PC-3 (cell line): ENCODE data around the gene EREG. TPM values are rescaled to one million over a fixed set of nuclear protein-coding genes. Genes with fewer than 3 reads are reported as not detected.
A peak's percentile ranks its signal among the peaks of the same experiment; 100 is the strongest.

Experiments
- ATAC-seq: fragments of 200-7000 bp; cut with Tn5 transposase; 2 replicates; pipeline ENCODE4 v1.9.1; 2020; ENCODE audit warnings: mild to moderate bottlenecking, moderate library complexity
- BruUV-seq: library from RNA; stranded (reverse); fragments of 400-500 nt; replicated peaks from 2 replicates; lab custom pipeline; 2021; lab: Mats Ljungman, UMichigan
- CTCF ChIA-PET: fragments of 300-600 bp; sonication (Branson Sonifier 250); formaldehyde crosslinking; loops from one replicate; lab custom pipeline; 2022; ENCODE audit warnings: antibody characterized with exemption; lab: Charles Lee
- POLR2A ChIA-PET: fragments of 300-600 bp; sonication (Branson Sonifier 250); formaldehyde crosslinking; loops from one replicate; lab custom pipeline; 2022; ENCODE audit warnings: antibody characterized with exemption; ENCODE audit not compliant: unreplicated experiment; lab: Charles Lee
- DNase-seq: peaks from one replicate; pipeline ENCODE4 v3.0.0-alpha.2; 2015
- H2AFZ ChIP-seq: fragments of 300-600 bp; sonication (generic); 2 replicates; pipeline ENCODE4 v1.6.0; 2016; ENCODE audit warnings: antibody characterized with exemption, low read length
- H3F3A ChIP-seq: fragments of 300-600 bp; sonication (generic); one replicate; pipeline ENCODE4 v1.6.0; 2017; ENCODE audit warnings: antibody characterized with exemption, low read length, control low read depth, mild to moderate bottlenecking; ENCODE audit not compliant: unreplicated experiment
- H3K27ac ChIP-seq: fragments of 300-600 bp; sonication (generic); 2 replicates; pipeline ENCODE4 v1.5.1; 2016; ENCODE audit warnings: mild to moderate bottlenecking, low read length
- H3K27me3 ChIP-seq: fragments of 300-600 bp; sonication (generic); 2 replicates; pipeline ENCODE4 v1.6.1; 2016; ENCODE audit warnings: low read length, mixed read lengths
- H3K36me3 ChIP-seq: fragments of 300-600 bp; sonication (generic); 2 replicates; pipeline ENCODE4 v1.6.1; 2016; ENCODE audit warnings: low read depth, mixed run types, low read length, mixed read lengths
- H3K4me1 ChIP-seq: fragments of 300-600 bp; sonication (generic); 2 replicates; pipeline ENCODE4 v1.5.1; 2016; ENCODE audit warnings: low read length; ENCODE audit not compliant: insufficient read depth
- H3K4me2 ChIP-seq: fragments of 300-600 bp; sonication (generic); 2 replicates; pipeline ENCODE4 v1.6.0; 2016; ENCODE audit warnings: low read length
- H3K4me3 ChIP-seq: fragments of 300-600 bp; sonication (generic); 2 replicates; pipeline ENCODE4 v1.5.1; 2016; ENCODE audit warnings: mild to moderate bottlenecking, low read length, mixed read lengths
- H3K79me2 ChIP-seq: fragments of 300-600 bp; sonication (generic); 2 replicates; pipeline ENCODE4 v1.6.1; 2017; ENCODE audit warnings: low read length, mixed read lengths
- H3K9ac ChIP-seq: fragments of 300-600 bp; sonication (generic); 2 replicates; pipeline ENCODE4 v1.6.0; 2016; ENCODE audit warnings: mild to moderate bottlenecking, low read length
- H3K9me2 ChIP-seq: fragments of 300-600 bp; sonication (generic); replicated peaks from 2 replicates; pipeline ENCODE4 v1.6.1; 2016; ENCODE audit warnings: mixed run types, low read length, mixed read lengths
- H3K9me3 ChIP-seq: fragments of 300-600 bp; sonication (generic); 2 replicates; pipeline ENCODE4 v1.6.1; 2016; ENCODE audit warnings: low read length, mixed read lengths
- H4K20me1 ChIP-seq: fragments of 300-600 bp; sonication (generic); 2 replicates; pipeline ENCODE4 v1.6.1; 2016; ENCODE audit warnings: low read length, mixed read lengths
- CTCF ChIP-seq: fragments of 300-600 bp; sonication (generic); conservative IDR thresholded peaks from 2 replicates; pipeline ENCODE4 v1.5.1; 2017; ENCODE audit warnings: antibody characterized with exemption, low read depth, mild to moderate bottlenecking, low read length
- EZH2 ChIP-seq: fragments of 300-600 bp; sonication (generic); IDR thresholded peaks from one replicate; pipeline ENCODE4 v1.6.1; 2017; ENCODE audit warnings: antibody characterized with exemption, mild to moderate bottlenecking, low read length; ENCODE audit not compliant: unreplicated experiment
- EZH2phosphoT487 ChIP-seq: fragments of 300-600 bp; sonication (generic); IDR thresholded peaks from 2 replicates; pipeline ENCODE4 v1.6.1; 2018; ENCODE audit warnings: mild to moderate bottlenecking, antibody characterized with exemption, low read length, borderline replicate concordance
- intact Hi-C: fragments of 100-400 bp; cut with micrococcal nuclease; formaldehyde crosslinking; loops from 2 replicates; pipeline ENCODE4 v1.9.0; 2023
- total RNA-seq: library from RNA; depleted of rRNA; stranded (reverse); fragments of >200 nt; gene quantifications from 2 replicates; pipeline ENCODE4 v1.2.3, GENCODE V29; 2014

Gene EREG
- total RNA-seq, 1 experiment from 2014 or later: 2.2 TPM

DNA sequence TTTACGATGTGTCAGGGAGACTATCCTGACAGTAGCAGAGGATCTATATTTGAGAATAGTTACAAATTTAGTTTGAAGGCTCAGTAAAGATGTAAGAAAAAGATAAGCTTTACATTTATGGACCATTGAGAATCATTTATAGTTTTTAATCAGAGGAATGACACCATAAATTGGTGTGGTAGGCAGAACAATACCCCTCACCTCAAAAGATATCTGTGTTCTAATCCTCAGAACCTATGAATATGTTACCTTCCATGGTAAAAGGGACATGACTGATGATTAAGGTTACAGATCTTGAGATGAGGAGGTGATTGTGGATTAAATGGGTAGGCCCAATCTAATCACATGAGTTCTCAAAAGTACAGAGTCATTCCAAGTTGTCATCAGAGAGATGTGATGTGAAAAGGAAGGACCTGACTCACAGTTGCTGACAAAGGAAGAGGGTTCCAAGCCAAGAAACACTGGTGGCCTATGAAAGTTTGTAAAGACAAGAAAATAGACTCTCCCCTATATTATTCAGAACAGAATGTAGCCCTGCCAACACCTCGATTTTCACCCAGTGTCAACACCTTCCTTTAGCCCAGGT is 27.0 kb downstream of the EREG start:
- ChIA-PET CTCF (no interaction called here), POLR2A (no interaction called here)
- DNase-seq (peak; percentile 26), ATAC-seq (no peak)
- H3K9me2 ChIP-seq: no peaks in the 10 kb centered on the region
- H4K20me1 ChIP-seq: no peaks in the 10 kb centered on the region
- H3K9ac ChIP-seq: no peak overlapping the region
- intact Hi-C loops: no loop called here
- no peaks in the 10 kb centered on the region for H3K79me2 ChIP-seq
- H3K36me3 ChIP-seq: no peaks in the 10 kb centered on the region
- H2AFZ ChIP-seq: no peak overlapping the region
- no peak overlapping the region for H3K4me2 ChIP-seq
- no peaks in the 10 kb centered on the region for H3K27me3 ChIP-seq
- H3K9me3 ChIP-seq: no peaks in the 10 kb centered on the region
- peaks cover 18% of the 10 kb centered on the region for H3K4me1 ChIP-seq
- H3K4me3 ChIP-seq: no peak overlapping the region
- H3F3A ChIP-seq: peaks cover 4% of the 10 kb centered on the region
- BruUV-seq: no TSS peak
- H3K27ac ChIP-seq: peak overlapping the region; percentile 14
- TF ChIP-seq EZH2phosphoT487 (no peak), EZH2 (no peak), CTCF (no peak)

- Histone ChIP-seq H2AFZ (no peak overlapping the region), H3K9me2 (no peaks in the 10 kb centered on the region), H3K36me3 (no peaks in the 10 kb centered on the region), H4K20me1 (no peaks in the 10 kb centered on the region), H3K4me2 (peak overlapping the region; percentile 56), H3F3A (peaks cover 4% of the 10 kb centered on the region), H3K4me3 (no peak overlapping the region), H3K9ac (peak overlapping the region; percentile 63), H3K27me3 (no peaks in the 10 kb centered on the region), H3K4me1 (peaks cover 29% of the 10 kb centered on the region), H3K79me2 (no peaks in the 10 kb centered on the region), H3K27ac (peak overlapping the region; percentile 91), H3K9me3 (no peaks in the 10 kb centered on the region)
- peak; percentile 84 for DNase-seq
- no TSS peak for BruUV-seq
- ChIA-PET CTCF (no interaction called here), POLR2A (interaction anchor here (0.6 to 0.8 kb wide), 3 partner anchors 18 to 286 kb away, joined by 3 to 4 read pairs (median 3); partner anchors contain the start of gene AREG)
- intact Hi-C loops: loop anchor here (5.0 kb wide), 2 partner anchors 53 to 138 kb away; partner anchors contain the start of gene AREG
- TF ChIP-seq EZH2 (no peak), EZH2phosphoT487 (no peak), CTCF (no peak)
- ATAC-seq: peak; percentile 81
Observed at GRCh38 chr4:74394476-74395136, 29.7 kb downstream of the EREG start.

DNA sequence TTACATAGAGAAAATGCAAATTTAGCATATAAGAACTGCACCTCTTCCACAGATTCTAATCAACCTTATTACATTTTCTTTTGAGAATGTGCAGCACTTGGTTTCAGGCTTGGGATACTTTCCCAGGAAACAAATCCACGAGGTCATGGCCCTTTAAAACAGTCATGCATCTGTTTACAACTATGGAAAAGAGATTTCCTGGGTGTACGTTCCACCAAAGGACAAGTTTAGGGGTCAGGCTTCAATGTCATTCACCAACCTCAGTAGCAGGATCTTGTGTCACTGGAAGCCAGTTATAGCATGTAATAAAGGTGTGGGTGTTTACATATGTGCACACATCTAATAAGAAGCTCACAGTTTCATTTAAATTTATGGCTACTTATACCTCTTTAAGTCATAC is 30.7 kb downstream of the EREG start:
- Histone ChIP-seq H3K4me1 (peaks cover 29% of the 10 kb centered on the region), H3K9me2 (no peaks in the 10 kb centered on the region), H3K27me3 (no peaks in the 10 kb centered on the region), H3K4me3 (no peak overlapping the region), H3K9ac (peak overlapping the region; percentile 63), H4K20me1 (no peaks in the 10 kb centered on the region), H3K79me2 (no peaks in the 10 kb centered on the region), H3F3A (peaks cover 4% of the 10 kb centered on the region), H3K27ac (peak overlapping the region; percentile 91), H3K36me3 (no peaks in the 10 kb centered on the region), H3K9me3 (no peaks in the 10 kb centered on the region), H3K4me2 (no peak overlapping the region; the same call in 1 of the 2 replicates), H2AFZ (no peak overlapping the region)
- ChIA-PET POLR2A (interaction anchor here (0.7 kb wide), 1 partner anchor 48 kb away, joined by 3 read pairs; no protein-coding TSS in a partner anchor), CTCF (no interaction called here)
- DNase-seq (no peak), ATAC-seq (no peak; the same call in 1 of the 2 replicates)
- no peak for TF ChIP-seq EZH2
- TF ChIP-seq CTCF: no peak
- TF ChIP-seq EZH2phosphoT487: no peak
- intact Hi-C loops: loop anchor here (5.0 kb wide), 2 partner anchors 52 to 137 kb away; partner anchors contain the start of gene AREG
- no TSS peak for BruUV-seq
